Amniotic epithelial cell (primary cell): ENCODE measurements around the gene ZEB2.

ENCODE experiments used
- DNase-seq: peaks from one replicate; pipeline ENCODE4 v3.0.0-alpha.2; 2010; ENCODE audit warnings: low read depth

Gene ZEB2

DNA sequence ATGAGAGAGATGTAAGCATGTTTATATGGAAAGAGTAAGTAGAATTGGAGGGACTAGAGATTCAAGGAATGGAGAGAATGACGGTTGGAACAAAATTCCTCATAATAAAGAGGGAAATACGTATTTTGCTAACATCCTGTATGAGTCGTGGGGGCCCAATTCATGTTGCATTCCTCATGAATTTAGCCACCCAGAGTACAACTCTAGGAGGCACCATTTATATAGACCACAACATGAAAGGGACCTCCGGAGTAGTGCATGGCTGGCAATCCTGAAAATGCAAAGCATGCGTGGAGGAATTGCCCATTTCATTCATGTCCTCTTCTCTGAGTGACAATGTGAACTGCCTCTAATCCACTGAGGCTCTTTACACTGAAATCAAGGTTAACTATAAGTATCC is 168.2 kb downstream of the ZEB2 start:
- no peak for DNase-seq

DNA sequence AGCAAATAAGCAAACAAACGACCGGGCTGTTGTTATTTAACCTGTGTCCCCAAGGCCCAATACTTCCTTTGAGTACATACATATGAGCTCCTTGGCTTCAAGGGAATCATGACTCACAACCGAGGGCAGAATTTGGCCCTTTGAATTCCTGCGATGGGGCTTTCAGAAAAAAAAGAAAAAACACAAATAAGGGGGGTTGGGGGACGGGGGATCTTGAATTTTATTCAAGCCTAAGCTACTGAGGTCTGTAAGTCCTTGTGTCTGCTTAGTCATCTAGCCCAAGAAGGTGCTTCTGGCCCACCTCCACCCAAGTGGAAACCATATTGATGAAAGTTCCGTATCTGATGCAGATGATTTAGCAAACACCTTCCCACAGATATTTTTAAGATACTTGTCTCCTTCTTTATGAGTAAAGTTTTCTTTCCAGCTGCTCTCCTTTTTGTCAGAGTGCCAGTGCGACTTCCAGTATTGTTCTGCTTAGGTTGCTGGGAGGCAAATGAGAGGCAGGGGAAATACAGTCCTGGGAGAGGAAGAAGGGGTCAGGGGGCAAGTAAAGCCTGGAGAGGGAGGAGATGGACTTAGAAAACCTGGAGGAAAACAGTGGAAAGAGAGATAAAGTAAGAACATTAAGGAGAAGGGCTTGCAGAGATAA is 169.6 kb downstream of the ZEB2 start:
- no peak for DNase-seq

DNA sequence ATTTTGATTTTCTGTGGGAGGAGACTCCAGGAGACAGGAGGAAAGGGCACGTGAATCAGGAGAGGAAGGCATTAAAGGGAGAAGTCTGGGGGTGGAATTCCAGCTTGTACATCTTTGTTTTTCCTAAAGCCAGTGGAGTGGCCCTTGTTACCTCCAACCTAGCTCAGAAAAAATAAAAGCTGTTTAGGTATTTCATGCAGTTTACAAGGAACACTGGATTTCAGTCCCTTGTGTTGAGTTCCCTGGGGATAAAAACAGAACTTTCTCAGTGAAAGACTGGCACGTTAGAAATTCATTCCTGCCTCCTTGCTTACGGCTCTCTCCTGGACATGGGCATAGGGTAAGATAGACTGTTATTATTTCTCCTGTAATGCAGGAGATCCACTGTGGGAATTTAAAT is 170.2 kb downstream of the ZEB2 start:
- DNase-seq = no peak

DNA sequence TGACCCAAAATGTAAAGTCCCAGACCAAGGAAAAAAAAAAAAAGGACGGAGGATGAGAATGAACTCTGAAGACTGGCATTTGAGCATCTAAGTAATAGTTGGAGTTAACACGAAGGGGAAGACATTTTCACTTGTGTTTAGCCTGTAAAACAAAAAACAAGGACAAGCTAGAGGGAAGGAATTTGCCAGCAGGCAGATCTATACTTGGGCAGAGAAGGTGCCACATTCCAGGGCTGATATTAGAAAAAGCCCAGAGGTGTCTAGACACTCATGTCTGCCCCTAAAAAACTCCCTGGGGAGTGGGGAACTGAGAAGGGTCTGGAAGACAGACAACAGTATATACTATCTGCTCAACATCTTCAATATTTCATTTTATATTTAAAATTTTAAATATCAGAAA is 171.1 kb downstream of the ZEB2 start:
- no peak for DNase-seq

DNA sequence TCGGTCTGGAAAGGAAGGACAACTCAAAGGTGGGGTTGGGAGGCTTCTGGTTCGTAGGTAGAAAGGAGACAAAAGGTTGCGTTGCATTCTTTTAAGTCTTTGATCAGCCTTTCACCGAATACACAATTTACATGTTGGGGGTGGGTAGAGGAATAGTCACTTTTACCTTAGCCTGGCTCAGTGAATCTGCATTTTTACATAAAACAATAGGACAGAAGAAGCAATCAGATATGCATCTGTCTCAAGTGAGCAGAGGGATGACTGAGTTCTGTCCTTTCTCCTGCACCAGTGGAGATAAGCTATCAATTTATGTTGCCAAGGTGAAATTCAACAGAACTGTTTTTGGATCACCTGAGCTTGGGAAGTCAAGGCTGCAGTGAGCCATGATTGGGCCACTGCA is 173.7 kb downstream of the ZEB2 start:
- no peak for DNase-seq

DNA sequence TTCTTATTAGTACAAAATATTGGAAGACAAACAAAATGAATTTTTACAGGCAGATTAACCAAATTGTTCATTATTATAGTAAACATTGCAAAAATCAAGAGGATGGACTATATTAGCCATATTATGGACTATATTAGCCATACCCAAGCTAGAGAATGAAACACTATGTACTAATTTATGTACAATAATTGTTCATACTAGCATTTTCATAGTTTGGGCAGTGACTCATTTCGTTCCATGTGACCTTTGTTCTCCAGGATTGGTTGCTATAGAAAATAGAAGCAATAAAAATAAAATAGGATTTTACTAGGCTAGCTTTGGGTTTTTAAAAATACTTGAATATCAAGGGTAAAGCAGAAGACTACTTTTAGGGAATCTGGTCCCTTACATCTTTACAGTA is 176.8 kb downstream of the ZEB2 start:
- no peak for DNase-seq

DNA sequence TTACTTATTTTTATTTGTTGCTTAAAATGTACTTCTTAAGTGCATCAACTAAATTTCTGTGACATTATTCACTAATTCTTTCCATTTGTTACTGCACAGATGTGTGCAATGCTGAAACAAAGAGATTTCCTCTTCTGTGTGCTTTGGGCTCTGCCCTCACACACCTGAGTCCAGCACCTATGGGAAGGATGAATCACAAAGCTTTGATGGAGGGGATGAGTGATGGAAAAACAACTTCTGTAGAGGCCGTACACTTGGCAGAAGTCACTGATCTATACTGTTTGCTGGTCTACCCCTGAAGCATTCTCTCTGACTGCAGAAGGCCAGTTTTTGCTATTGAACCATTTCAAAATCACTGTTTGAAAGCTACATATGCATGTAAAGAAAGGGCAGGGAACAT is 178.4 kb downstream of the ZEB2 start:
- no peak for DNase-seq

DNA sequence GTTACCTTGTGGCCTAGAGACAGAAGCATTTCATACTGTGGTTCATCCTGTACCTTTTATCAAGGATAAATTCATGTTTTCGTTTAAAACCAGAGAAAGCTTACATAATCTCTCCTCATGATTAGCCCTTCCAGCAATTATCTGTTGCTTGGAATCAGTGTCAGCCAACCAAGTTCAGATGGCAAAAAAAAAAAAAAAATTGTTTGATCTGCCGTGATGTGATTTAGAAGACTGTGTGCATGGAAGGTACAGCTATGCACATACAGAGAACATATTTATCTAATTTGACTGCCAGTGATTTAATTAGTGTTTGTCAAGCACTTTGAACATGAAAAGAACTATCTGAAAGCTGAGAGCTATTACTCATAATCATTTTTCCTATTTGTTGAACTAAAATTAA is 180.9 kb downstream of the ZEB2 start:
- no peak for DNase-seq

DNA sequence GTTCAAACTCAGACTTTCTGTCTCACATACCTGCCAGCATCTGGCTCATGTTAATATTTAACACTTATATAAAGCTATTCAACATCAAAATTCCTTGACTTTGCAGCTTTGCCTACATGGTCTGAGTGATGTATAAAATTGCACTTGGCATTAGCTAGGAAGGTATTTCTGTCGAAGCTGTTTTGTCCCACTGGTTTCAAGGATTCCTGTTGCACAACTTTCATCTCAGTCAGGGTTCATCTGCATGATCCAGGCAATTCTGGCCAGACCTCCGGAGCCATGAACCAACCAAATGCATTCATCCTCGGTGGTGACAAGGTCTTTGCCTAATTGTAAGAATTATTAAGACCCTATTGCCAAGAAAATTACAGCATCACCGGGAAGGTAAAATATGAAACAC is 185.4 kb downstream of the ZEB2 start:
- DNase-seq = peak; percentile 16
